ENCODE results near the gene AKNA. TPM values are rescaled to one million over a fixed set of nuclear protein-coding genes. Genes with fewer than 3 reads are reported as not detected.

Gene AKNA
- total RNA-seq, 1 donor from 2014 or later = 4.5 TPM

- intact Hi-C loops (cut with DNase I) = no loop called here
These were observed 103.3 kb downstream of the AKNA start for GRCh38 chr9:114284316-114285060.

More at GRCh38 chr9:114284316-114285060, 103.3 kb downstream of the AKNA start:
- DNase-seq (ENCODE audit: low spot score) = peak; percentile 73

Other genes with a start within 250 kb of the AKNA start
- 12.8 TPM for gene COL27A1, start 232.4 kb downstream of the AKNA start, total RNA-seq
- not detected for gene ORM1, start 64.9 kb downstream of the AKNA start, total RNA-seq
- gene ORM2, start 58.1 kb downstream of the AKNA start, total RNA-seq = 0.32 TPM
- gene WHRN, start 117.5 kb upstream of the AKNA start, total RNA-seq = 0.35 TPM
- gene ATP6V1G1, start 199.8 kb upstream of the AKNA start, total RNA-seq = 64.6 TPM
- 3.6 TPM for gene TMEM268, start 223.3 kb upstream of the AKNA start, total RNA-seq

Measured in cardiac septum (tissue), 1 donor.